Measurements from ENCODE around the gene CCDC85B.

DNA sequence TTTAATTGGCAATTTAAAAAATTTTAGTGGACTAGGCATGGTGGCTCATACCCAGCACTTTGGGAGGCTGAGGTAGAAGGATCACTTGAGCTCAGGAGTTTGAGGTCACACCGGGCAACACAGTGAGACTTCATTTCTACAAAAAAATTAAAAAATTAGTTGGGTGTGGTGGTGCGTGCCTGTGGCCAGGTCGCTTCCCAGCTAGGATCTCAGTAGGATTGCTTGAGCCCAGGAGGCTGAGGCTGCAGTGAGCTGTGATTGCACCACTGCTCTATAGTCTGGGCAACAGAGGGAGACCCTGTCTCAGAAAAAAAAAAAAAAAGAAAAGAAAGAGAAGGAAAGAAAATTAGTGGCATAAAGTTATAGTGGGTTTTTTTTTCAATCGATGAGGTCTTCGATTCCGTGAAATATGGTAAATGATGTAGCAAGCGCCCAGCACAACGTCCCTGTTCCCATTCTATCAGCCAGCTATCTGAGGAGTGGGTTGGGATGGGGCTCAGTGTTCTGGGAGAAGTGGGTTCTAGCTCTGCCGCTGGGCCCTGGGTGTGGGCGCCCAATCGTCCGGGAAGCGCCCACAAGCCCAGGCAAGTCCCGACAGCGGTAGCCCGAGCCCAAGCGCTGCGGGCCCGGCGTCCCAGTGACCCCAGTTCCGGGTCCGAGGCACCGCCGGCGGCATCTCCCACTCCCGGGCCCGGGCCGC lies 8.3 kb downstream of the CCDC85B start:
- TF ChIP-seq, protein P1, sequence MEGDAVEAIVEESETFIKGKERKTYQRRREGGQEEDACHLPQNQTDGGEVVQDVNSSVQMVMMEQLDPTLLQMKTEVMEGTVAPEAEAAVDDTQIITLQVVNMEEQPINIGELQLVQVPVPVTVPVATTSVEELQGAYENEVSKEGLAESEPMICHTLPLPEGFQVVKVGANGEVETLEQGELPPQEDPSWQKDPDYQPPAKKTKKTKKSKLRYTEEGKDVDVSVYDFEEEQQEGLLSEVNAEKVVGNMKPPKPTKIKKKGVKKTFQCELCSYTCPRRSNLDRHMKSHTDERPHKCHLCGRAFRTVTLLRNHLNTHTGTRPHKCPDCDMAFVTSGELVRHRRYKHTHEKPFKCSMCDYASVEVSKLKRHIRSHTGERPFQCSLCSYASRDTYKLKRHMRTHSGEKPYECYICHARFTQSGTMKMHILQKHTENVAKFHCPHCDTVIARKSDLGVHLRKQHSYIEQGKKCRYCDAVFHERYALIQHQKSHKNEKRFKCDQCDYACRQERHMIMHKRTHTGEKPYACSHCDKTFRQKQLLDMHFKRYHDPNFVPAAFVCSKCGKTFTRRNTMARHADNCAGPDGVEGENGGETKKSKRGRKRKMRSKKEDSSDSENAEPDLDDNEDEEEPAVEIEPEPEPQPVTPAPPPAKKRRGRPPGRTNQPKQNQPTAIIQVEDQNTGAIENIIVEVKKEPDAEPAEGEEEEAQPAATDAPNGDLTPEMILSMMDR (IDR thresholded peaks at IDR 0.05 in 8 of 11, conservative IDR thresholded peaks at IDR 0.05 in 3 of 11), result no peak
- TF ChIP-seq POLR2AphosphoS5 (IDR thresholded peaks at IDR 0.05), result no peak
- no peak for TF ChIP-seq POLR2A (IDR thresholded peaks at IDR 0.05)

Measured in spleen (tissue), 7 donors.